Measurements from ENCODE around the gene TMIE. TPM values are rescaled to one million over a fixed set of nuclear protein-coding genes. Genes with fewer than 3 reads are reported as not detected.

The TMIE gene
- total RNA-seq, 4 donors from 2014 or later: 0.33 to 1.2 (median 0.69) TPM; not detected in 1

GRCh38 chr3:46730819-46731218, 29.6 kb downstream of the TMIE start:
- H3K4me3 ChIP-seq: no peak overlapping the region
- WGBS: 81% methylated on average over 2 of the region's 2 CpGs
- intact Hi-C loops (cut with DNase I): no loop called here
- no peak for DNase-seq (ENCODE audit: extremely low spot score)
- no peaks in the 10 kb centered on the region for H3K36me3 ChIP-seq
- H3K27ac ChIP-seq (replicated peaks in 1 of 4): no peak overlapping the region
- peaks cover 0 to 17% (median 0%) of the 10 kb centered on the region in 4 donors for H3K27me3 ChIP-seq
- peaks cover 0 to 1% (median 0%) of the 10 kb centered on the region in 4 donors for H3K4me1 ChIP-seq
- no peaks in the 10 kb centered on the region for H3K9me3 ChIP-seq
- no peak for TF ChIP-seq EP300 (IDR thresholded peaks at IDR 0.05)
- no peak for TF ChIP-seq POLR2AphosphoS5 (IDR thresholded peaks at IDR 0.05)

DNA sequence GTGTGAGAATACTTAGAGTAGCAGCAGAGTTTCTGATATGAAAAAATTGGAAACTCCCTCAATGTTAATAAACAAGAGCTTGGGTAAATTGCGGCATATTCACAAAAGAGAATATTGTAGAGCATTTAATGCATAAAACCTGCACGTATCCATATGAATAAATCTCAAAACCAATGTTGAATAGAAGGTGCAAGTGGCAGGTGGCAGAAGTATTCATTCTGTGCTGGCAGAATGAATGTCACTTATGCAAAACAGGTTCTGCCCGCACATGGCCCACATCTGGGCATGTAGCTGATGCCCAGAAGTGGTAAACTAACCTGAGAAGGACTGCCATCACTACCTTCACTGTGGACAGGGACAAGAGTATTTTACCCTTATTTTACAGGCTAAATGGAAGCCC, 30.6 kb downstream of the TMIE start:
- WGBS: 86% methylated on average over 3 of the region's 3 CpGs
- H3K4me3 ChIP-seq: no peak overlapping the region
- TF ChIP-seq POLR2AphosphoS5 (IDR thresholded peaks at IDR 0.05) (no peak), POLR2A (IDR thresholded peaks at IDR 0.05; ENCODE audit: low read depth) (no peak), EP300 (IDR thresholded peaks at IDR 0.05) (no peak)
- TF ChIP-seq, protein P1, sequence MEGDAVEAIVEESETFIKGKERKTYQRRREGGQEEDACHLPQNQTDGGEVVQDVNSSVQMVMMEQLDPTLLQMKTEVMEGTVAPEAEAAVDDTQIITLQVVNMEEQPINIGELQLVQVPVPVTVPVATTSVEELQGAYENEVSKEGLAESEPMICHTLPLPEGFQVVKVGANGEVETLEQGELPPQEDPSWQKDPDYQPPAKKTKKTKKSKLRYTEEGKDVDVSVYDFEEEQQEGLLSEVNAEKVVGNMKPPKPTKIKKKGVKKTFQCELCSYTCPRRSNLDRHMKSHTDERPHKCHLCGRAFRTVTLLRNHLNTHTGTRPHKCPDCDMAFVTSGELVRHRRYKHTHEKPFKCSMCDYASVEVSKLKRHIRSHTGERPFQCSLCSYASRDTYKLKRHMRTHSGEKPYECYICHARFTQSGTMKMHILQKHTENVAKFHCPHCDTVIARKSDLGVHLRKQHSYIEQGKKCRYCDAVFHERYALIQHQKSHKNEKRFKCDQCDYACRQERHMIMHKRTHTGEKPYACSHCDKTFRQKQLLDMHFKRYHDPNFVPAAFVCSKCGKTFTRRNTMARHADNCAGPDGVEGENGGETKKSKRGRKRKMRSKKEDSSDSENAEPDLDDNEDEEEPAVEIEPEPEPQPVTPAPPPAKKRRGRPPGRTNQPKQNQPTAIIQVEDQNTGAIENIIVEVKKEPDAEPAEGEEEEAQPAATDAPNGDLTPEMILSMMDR (IDR thresholded peaks at IDR 0.05): no peak
- H3K9me3 ChIP-seq: no peaks in the 10 kb centered on the region
- intact Hi-C loops (cut with DNase I): no loop called here
- no peaks in the 10 kb centered on the region for H3K36me3 ChIP-seq
- no peaks in the 10 kb centered on the region for H3K4me1 ChIP-seq
- peaks cover 0 to 26% (median 0%) of the 10 kb centered on the region in 4 donors for H3K27me3 ChIP-seq
- DNase-seq (ENCODE audit: extremely low spot score): peak; percentile 83
- H3K27ac ChIP-seq (replicated peaks in 1 of 4): no peak overlapping the region

DNA sequence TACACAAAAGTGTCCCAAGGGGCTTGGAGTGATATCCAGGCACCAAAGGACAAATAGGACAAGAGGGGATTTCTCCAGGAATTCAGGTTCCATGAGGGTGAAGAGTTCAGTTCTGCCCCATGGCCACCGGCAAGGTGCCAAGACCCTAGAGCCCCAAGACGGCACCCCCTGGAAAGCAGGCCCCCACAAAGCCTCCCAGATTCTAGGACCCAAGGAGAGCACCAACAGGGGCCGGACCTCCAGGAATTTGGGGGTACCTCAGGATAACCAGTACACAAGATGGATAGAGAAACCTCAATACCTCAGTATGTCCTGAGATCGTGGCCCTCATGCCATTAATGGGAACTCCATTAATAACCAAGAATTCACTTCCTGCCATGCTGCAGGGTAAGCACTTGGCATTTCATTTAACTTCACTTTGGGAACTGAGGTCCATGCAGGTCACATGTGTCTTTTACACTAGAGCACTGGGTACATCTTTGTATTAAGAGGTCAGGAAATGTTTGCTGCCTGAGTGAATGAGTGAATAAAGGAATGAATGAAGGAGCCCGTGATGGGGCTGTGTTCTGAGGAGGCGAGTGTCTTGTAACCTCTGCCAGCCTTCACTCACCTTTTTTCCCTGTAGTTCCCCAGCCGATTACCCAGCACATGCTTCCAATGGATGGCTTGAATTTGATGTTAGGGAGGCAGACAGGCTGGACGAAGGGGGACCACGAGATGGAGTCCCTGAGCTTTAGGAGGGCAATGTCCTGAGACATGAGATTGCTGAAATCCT, 32.0 kb downstream of the TMIE start:
- intact Hi-C loops (cut with DNase I): no loop called here
- 84% methylated on average over 9 of the region's 9 CpGs for WGBS
- H3K9me3 ChIP-seq: no peaks in the 10 kb centered on the region
- H3K4me3 ChIP-seq: no peak overlapping the region
- H3K36me3 ChIP-seq: no peaks in the 10 kb centered on the region
- H3K27me3 ChIP-seq: peaks cover 0 to 28% (median 0%) of the 10 kb centered on the region in 4 donors
- peak; percentile 84 for DNase-seq (ENCODE audit: extremely low spot score)
- no peaks in the 10 kb centered on the region for H3K4me1 ChIP-seq
- no peak overlapping the region for H3K27ac ChIP-seq (replicated peaks in 1 of 4)
- TF ChIP-seq EP300 (IDR thresholded peaks at IDR 0.05) (no peak), POLR2A (IDR thresholded peaks at IDR 0.05; ENCODE audit: low read depth) (no peak), POLR2AphosphoS5 (IDR thresholded peaks at IDR 0.05) (no peak)
- TF ChIP-seq, protein P1 (IDR thresholded peaks at IDR 0.05): no peak

DNA sequence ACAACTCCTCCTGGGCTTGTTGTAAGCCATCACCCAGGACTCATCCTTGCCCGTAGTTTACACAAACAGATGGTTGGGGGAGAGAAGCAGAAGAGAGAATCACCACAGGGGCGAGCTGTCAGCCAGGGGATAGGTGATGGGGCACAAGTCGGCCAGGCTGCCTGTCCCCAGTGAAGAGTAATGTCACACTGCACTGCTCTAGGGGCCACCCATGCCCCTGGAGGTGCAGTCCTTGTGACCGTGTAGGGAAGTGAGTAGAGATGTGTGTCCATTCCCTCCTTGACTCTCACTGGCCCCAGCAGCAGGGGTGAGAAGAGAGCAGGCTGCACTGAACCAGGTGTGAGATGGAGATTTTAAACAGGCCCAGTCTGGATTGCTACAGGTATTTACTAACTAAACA, 33.6 kb downstream of the TMIE start:
- peaks cover 0 to 29% (median 0%) of the 10 kb centered on the region in 4 donors for H3K27me3 ChIP-seq
- H3K27ac ChIP-seq (replicated peaks in 1 of 4): no peak overlapping the region
- no peaks in the 10 kb centered on the region for H3K36me3 ChIP-seq
- no peak overlapping the region for H3K4me3 ChIP-seq
- no peaks in the 10 kb centered on the region for H3K4me1 ChIP-seq
- peak; percentile 77 for DNase-seq (ENCODE audit: extremely low spot score)
- H3K9me3 ChIP-seq: no peaks in the 10 kb centered on the region
- TF ChIP-seq, protein P1 (IDR thresholded peaks at IDR 0.05): no peak
- TF ChIP-seq POLR2A (IDR thresholded peaks at IDR 0.05; ENCODE audit: low read depth) (no peak), POLR2AphosphoS5 (IDR thresholded peaks at IDR 0.05) (no peak), EP300 (IDR thresholded peaks at IDR 0.05) (no peak)
- intact Hi-C loops (cut with DNase I): no loop called here
- 63% methylated on average over 4 of the region's 4 CpGs for WGBS

GRCh38 chr3:46736006-46736872, 35.0 kb downstream of the TMIE start:
- WGBS: 87% methylated on average over 14 of the region's 20 CpGs
- no peaks in the 10 kb centered on the region for H3K9me3 ChIP-seq
- intact Hi-C loops (cut with DNase I): no loop called here

More at GRCh38 chr3:46736006-46736872, 35.0 kb downstream of the TMIE start:
- no peak overlapping the region for H3K4me3 ChIP-seq
- H3K27me3 ChIP-seq: peaks cover 0 to 29% (median 0%) of the 10 kb centered on the region in 4 donors
- no peaks in the 10 kb centered on the region for H3K36me3 ChIP-seq
- peak; percentile 72 for DNase-seq (ENCODE audit: extremely low spot score)
- no peaks in the 10 kb centered on the region for H3K4me1 ChIP-seq
- no peak for TF ChIP-seq POLR2AphosphoS5 (IDR thresholded peaks at IDR 0.05)
- TF ChIP-seq, protein P1 (IDR thresholded peaks at IDR 0.05): no peak
- no peak for TF ChIP-seq POLR2A (IDR thresholded peaks at IDR 0.05; ENCODE audit: low read depth)
- no peak for TF ChIP-seq EP300 (IDR thresholded peaks at IDR 0.05)
- H3K27ac ChIP-seq (replicated peaks in 1 of 4): no peak overlapping the region
